HEK293 (cell line): ENCODE results near the gene APOO.

ENCODE experiments used
- ATF2 ChIP-seq: fragments of 450-650 bp; formaldehyde crosslinking; IDR thresholded peaks from 2 replicates; pipeline ENCODE4 v1.5.1; 2016; ENCODE audit warnings: missing biosample characterization, missing genetic modification characterization, low read depth
- BCL11A ChIP-seq: fragments of 450-650 bp; formaldehyde crosslinking; IDR thresholded peaks from 2 replicates; pipeline ENCODE4 v1.5.1; 2016; ENCODE audit warnings: low read depth, missing biosample characterization, missing genetic modification characterization
- BCL6B ChIP-seq: fragments of 450-650 bp; formaldehyde crosslinking; IDR thresholded peaks from 2 replicates; pipeline ENCODE4 v1.5.1; 2017; ENCODE audit warnings: missing biosample characterization, missing genetic modification characterization
- FEZF1 ChIP-seq: fragments of 450-650 bp; formaldehyde crosslinking; IDR thresholded peaks from 2 replicates; pipeline ENCODE4 v1.5.1; 2016; ENCODE audit warnings: missing biosample characterization, missing genetic modification characterization
- INSM2 ChIP-seq: fragments of 450-650 bp; formaldehyde crosslinking; IDR thresholded peaks from 2 replicates; pipeline ENCODE4 v1.5.1; 2016; ENCODE audit warnings: missing biosample characterization, missing genetic modification characterization
- KLF8 ChIP-seq: fragments of 450-650 bp; formaldehyde crosslinking; IDR thresholded peaks from 2 replicates; pipeline ENCODE4 v1.5.1; 2016; ENCODE audit warnings: missing biosample characterization, missing genetic modification characterization
- PATZ1 ChIP-seq: fragments of 450-650 bp; formaldehyde crosslinking; IDR thresholded peaks from 2 replicates; pipeline ENCODE4 v1.5.1; 2016; ENCODE audit warnings: missing biosample characterization, missing genetic modification characterization
- PRDM2 ChIP-seq: fragments of 450-650 bp; formaldehyde crosslinking; IDR thresholded peaks from 2 replicates; pipeline ENCODE4 v1.5.1; 2016; ENCODE audit warnings: missing biosample characterization, missing genetic modification characterization, borderline replicate concordance
- SALL2 ChIP-seq: fragments of 450-650 bp; formaldehyde crosslinking; IDR thresholded peaks from 2 replicates; pipeline ENCODE4 v1.5.0; 2017; ENCODE audit warnings: missing biosample characterization, mild to moderate bottlenecking, missing genetic modification characterization, borderline replicate concordance
- SCRT1 ChIP-seq: fragments of 450-650 bp; formaldehyde crosslinking; IDR thresholded peaks from 2 replicates; pipeline ENCODE4 v1.5.1; 2016; ENCODE audit warnings: missing biosample characterization, missing genetic modification characterization, borderline replicate concordance
- YY1 ChIP-seq: fragments of 450-650 bp; formaldehyde crosslinking; IDR thresholded peaks from 2 replicates; pipeline ENCODE4 v1.5.1; 2018; ENCODE audit warnings: missing biosample characterization, missing genetic modification characterization
- ZBTB1 ChIP-seq: fragments of 450-650 bp; formaldehyde crosslinking; IDR thresholded peaks from 2 replicates; pipeline ENCODE4 v1.5.1; 2016; ENCODE audit warnings: missing biosample characterization, missing genetic modification characterization
- ZEB2 ChIP-seq: fragments of 450-650 bp; formaldehyde crosslinking; IDR thresholded peaks from 2 replicates; pipeline ENCODE4 v1.5.1; 2016; ENCODE audit warnings: missing biosample characterization, missing genetic modification characterization
- ZFP69B ChIP-seq: fragments of 450-650 bp; formaldehyde crosslinking; IDR thresholded peaks from 2 replicates; pipeline ENCODE4 v1.5.1; 2016; ENCODE audit warnings: missing biosample characterization, missing genetic modification characterization
- ZNF132 ChIP-seq: fragments of 450-650 bp; formaldehyde crosslinking; IDR thresholded peaks from 2 replicates; pipeline ENCODE4 v1.5.1; 2017; ENCODE audit warnings: missing biosample characterization, missing genetic modification characterization, borderline replicate concordance
- ZNF341 ChIP-seq: fragments of 450-650 bp; formaldehyde crosslinking; IDR thresholded peaks from 2 replicates; pipeline ENCODE4; 2016; ENCODE audit warnings: low read depth, missing biosample characterization, missing genetic modification characterization
- ZNF560 ChIP-seq: fragments of 450-650 bp; formaldehyde crosslinking; IDR thresholded peaks from 2 replicates; pipeline ENCODE4 v1.5.1; 2017; ENCODE audit warnings: missing biosample characterization, missing genetic modification characterization, borderline replicate concordance
- ZNF561 ChIP-seq: fragments of 450-650 bp; IDR thresholded peaks from 2 replicates; pipeline ENCODE4 v1.5.1; 2018; ENCODE audit warnings: missing biosample characterization, missing genetic modification characterization, borderline replicate concordance
- ZNF626 ChIP-seq: fragments of 450-650 bp; sonication (Bioruptor Pico); formaldehyde crosslinking; IDR thresholded peaks from 2 replicates; pipeline ENCODE4 v1.5.1; 2018; ENCODE audit warnings: missing biosample characterization, missing genetic modification characterization, inconsistent platforms
- ZNF664 ChIP-seq: fragments of 450-650 bp; formaldehyde crosslinking; IDR thresholded peaks from 2 replicates; pipeline ENCODE4 v1.5.1; 2016; ENCODE audit warnings: missing biosample characterization, missing genetic modification characterization
- ZNF76 ChIP-seq: fragments of 450-650 bp; formaldehyde crosslinking; IDR thresholded peaks from 2 replicates; pipeline ENCODE4; 2016; ENCODE audit warnings: low read depth, missing biosample characterization, missing genetic modification characterization, borderline replicate concordance
- ZSCAN18 ChIP-seq: fragments of 450-650 bp; formaldehyde crosslinking; IDR thresholded peaks from 2 replicates; pipeline ENCODE4 v1.5.1; 2016; ENCODE audit warnings: missing biosample characterization, missing genetic modification characterization
- ZSCAN30 ChIP-seq: fragments of 450-650 bp; IDR thresholded peaks from 2 replicates; pipeline ENCODE4 v1.5.1; 2018; ENCODE audit warnings: missing biosample characterization, mild to moderate bottlenecking, missing genetic modification characterization, moderate library complexity

The APOO gene

GRCh38 chrX:23789386-23790154 lies 118.2 kb downstream of the APOO start (continued):
- TF ChIP-seq FEZF1 (tag by site-specific recombination): peak; percentile 70
- no peak for TF ChIP-seq PATZ1 (tag by site-specific recombination)
- peak; percentile 32; the same call in 1 of the 2 replicates for TF ChIP-seq ZSCAN30 (tag by site-specific recombination)
- 0 out of 2 replicates have a peak, but pooled peaks have one; percentile 32 for TF ChIP-seq ZEB2 (tag by site-specific recombination)
- peak; percentile 82 for TF ChIP-seq BCL6B (tag by site-specific recombination)
- 0 out of 2 replicates have a peak, but pooled peaks have one; percentile 8 for TF ChIP-seq ZNF76 (tag by site-specific recombination)
- no peak for TF ChIP-seq YY1
- TF ChIP-seq ZNF341 (tag by site-specific recombination): peak; percentile 60
- no peak for TF ChIP-seq ZNF560 (tag by site-specific recombination)
- no peak for TF ChIP-seq ZNF626
- TF ChIP-seq INSM2 (tag by site-specific recombination): peak; percentile 25; the same call in 1 of the 2 replicates
- no peak for TF ChIP-seq PRDM2 (tag by site-specific recombination)
- TF ChIP-seq ATF2: peak; percentile 77
- TF ChIP-seq BCL11A: peak; percentile 83; the same call in 1 of the 2 replicates
- TF ChIP-seq KLF8 (tag by site-specific recombination): no peak
- TF ChIP-seq ZNF664 (tag by site-specific recombination): no peak
- TF ChIP-seq ZSCAN18 (tag by site-specific recombination): no peak
- peak; percentile 39; the same call in 1 of the 2 replicates for TF ChIP-seq ZNF561
- TF ChIP-seq ZNF132 (tag by site-specific recombination): no peak
- peak; percentile 42 for TF ChIP-seq SCRT1 (tag by site-specific recombination)
- TF ChIP-seq ZFP69B (tag by site-specific recombination): peak; percentile 54; the same call in 1 of the 2 replicates
- TF ChIP-seq ZBTB1 (tag by site-specific recombination): no peak
- no peak for TF ChIP-seq SALL2 (tag by site-specific recombination)
